KMS-11 (cell line): ENCODE results near the gene DYNLT2B.

Source experiments
- H2AFZ ChIP-seq: fragments of 200-600 bp; sonication (generic); 2 replicates; pipeline ENCODE4 v1.6.1; 2016; ENCODE audit warnings: antibody characterized with exemption, mixed run types, low read depth
- H3K27ac ChIP-seq: fragments of 200-600 bp; sonication (generic); 2 replicates; pipeline ENCODE4 v1.6.1; 2016; ENCODE audit warnings: mild to moderate bottlenecking, mixed run types
- H3K27me3 ChIP-seq: fragments of 200-600 bp; sonication (generic); 2 replicates; pipeline ENCODE4 v1.6.1; 2017; ENCODE audit warnings: mild to moderate bottlenecking, low read depth, mixed run types, moderate library complexity; ENCODE audit not compliant: insufficient read depth
- H3K36me3 ChIP-seq: fragments of 200-600 bp; sonication (generic); 2 replicates; pipeline ENCODE4 v1.6.1; 2017; ENCODE audit warnings: mild to moderate bottlenecking, mixed run types; ENCODE audit not compliant: insufficient read depth
- H3K4me1 ChIP-seq: fragments of 200-600 bp; sonication (generic); 2 replicates; pipeline ENCODE4 v1.6.1; 2016; ENCODE audit warnings: mild to moderate bottlenecking, low read depth, mixed run types; ENCODE audit not compliant: poor library complexity, severe bottlenecking
- H3K4me2 ChIP-seq: fragments of 200-600 bp; sonication (generic); 2 replicates; pipeline ENCODE4 v1.7.0; 2016; ENCODE audit warnings: mild to moderate bottlenecking, mixed run types
- H3K4me3 ChIP-seq: fragments of 200-600 bp; sonication (generic); IDR thresholded peaks from 2 replicates; pipeline ENCODE4 v1.6.1; 2017; ENCODE audit warnings: low read depth, low read length, mixed read lengths; ENCODE audit not compliant: insufficient read depth
- H3K79me2 ChIP-seq: fragments of 200-600 bp; sonication (generic); 2 replicates; pipeline ENCODE4 v1.6.1; 2016; ENCODE audit warnings: low read depth, mixed run types; ENCODE audit not compliant: insufficient read depth
- H3K9ac ChIP-seq: fragments of 200-600 bp; sonication (generic); 2 replicates; pipeline ENCODE4 v1.6.1; 2016; ENCODE audit warnings: mild to moderate bottlenecking, mixed run types
- H4K20me1 ChIP-seq: fragments of 200-600 bp; sonication (generic); 2 replicates; pipeline ENCODE4 v1.6.1; 2016; ENCODE audit warnings: mild to moderate bottlenecking, mixed run types; ENCODE audit not compliant: insufficient read depth
- TF ChIP-seq, protein P1 (sequence below): fragments of 200-600 bp; sonication (generic); conservative IDR thresholded peaks from 2 replicates; pipeline ENCODE4 v1.6.1; 2017; ENCODE audit warnings: low read depth, mild to moderate bottlenecking, antibody characterized with exemption, low read length, moderate library complexity, mixed read lengths

The DYNLT2B gene

DNA sequence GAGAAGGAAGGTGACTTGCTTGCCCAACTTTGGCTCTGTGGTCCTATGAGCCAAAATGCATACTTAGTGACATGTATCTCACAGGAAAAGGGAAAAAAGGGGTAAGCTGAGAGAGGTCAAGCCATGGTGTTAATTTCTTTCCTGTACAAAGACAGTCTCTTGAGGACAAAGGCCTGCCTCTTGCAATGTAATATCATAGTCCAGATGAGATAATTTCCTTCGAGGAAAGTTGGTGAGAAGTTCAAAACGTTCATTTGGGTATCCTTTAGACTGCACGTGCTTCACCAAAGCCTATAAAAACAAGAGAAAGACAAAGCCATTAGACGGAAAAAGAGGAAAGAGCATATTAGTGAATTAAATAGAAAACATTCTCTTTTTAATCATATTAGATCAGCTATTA is 38.5 kb upstream of the DYNLT2B start:
- no peak overlapping the region for H3K4me3 ChIP-seq
- H3K4me2 ChIP-seq: no peak overlapping the region
- no peak overlapping the region for H3K9ac ChIP-seq
- TF ChIP-seq, protein P1, sequence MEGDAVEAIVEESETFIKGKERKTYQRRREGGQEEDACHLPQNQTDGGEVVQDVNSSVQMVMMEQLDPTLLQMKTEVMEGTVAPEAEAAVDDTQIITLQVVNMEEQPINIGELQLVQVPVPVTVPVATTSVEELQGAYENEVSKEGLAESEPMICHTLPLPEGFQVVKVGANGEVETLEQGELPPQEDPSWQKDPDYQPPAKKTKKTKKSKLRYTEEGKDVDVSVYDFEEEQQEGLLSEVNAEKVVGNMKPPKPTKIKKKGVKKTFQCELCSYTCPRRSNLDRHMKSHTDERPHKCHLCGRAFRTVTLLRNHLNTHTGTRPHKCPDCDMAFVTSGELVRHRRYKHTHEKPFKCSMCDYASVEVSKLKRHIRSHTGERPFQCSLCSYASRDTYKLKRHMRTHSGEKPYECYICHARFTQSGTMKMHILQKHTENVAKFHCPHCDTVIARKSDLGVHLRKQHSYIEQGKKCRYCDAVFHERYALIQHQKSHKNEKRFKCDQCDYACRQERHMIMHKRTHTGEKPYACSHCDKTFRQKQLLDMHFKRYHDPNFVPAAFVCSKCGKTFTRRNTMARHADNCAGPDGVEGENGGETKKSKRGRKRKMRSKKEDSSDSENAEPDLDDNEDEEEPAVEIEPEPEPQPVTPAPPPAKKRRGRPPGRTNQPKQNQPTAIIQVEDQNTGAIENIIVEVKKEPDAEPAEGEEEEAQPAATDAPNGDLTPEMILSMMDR: no peak
- no peak overlapping the region for H3K27ac ChIP-seq
- H2AFZ ChIP-seq: no peak overlapping the region
- no peaks in the 10 kb centered on the region for H3K27me3 ChIP-seq
- H3K4me1 ChIP-seq: no peaks in the 10 kb centered on the region
- H4K20me1 ChIP-seq: no peaks in the 10 kb centered on the region
- H3K36me3 ChIP-seq: no peaks in the 10 kb centered on the region; the same call in 1 of the 2 replicates
- no peaks in the 10 kb centered on the region for H3K79me2 ChIP-seq

DNA sequence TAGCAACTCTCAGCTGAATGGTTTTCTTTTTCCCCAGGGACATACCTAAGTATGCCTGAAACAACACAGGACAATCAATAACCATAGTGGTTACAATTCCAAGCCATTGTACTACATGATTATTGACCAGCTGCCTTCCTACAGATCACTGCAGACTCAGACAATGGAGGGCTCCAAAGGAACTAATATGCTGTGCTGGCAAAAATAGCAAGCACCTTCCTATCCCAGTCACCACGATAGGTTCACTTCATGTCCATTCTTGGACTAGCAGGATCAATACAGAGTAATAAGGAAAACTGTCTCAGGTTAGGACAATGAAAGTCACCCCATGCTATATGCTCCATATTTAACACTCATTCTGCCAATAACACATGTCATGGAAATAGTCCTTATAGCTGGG is 37.6 kb upstream of the DYNLT2B start:
- Histone ChIP-seq H3K27ac (no peak overlapping the region), H2AFZ (no peak overlapping the region), H3K4me1 (no peaks in the 10 kb centered on the region), H3K4me3 (no peak overlapping the region), H4K20me1 (no peaks in the 10 kb centered on the region), H3K9ac (no peak overlapping the region), H3K79me2 (no peaks in the 10 kb centered on the region), H3K36me3 (no peaks in the 10 kb centered on the region; the same call in 1 of the 2 replicates), H3K4me2 (no peak overlapping the region), H3K27me3 (no peaks in the 10 kb centered on the region)
- TF ChIP-seq, protein P1: no peak

DNA sequence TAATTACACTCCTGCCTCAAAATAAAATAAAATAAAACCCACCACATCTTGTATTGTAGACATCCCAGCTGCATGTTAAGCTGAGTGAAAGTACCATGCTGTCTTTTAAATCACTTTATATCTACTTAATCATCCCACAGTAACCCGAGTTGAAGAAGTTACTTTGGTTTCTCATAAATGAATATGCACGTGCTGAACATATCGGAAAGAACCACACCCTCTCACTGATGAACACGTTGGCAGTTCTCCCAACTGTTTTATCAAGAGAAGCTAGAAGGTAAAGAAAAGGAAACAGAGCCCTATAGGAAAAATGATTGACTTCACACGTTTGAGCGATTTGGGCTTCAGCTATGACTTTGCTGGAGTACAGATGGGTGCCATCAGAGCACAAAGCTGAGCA is 36.1 kb upstream of the DYNLT2B start:
- Histone ChIP-seq H2AFZ (no peak overlapping the region), H4K20me1 (no peaks in the 10 kb centered on the region), H3K4me2 (no peak overlapping the region), H3K36me3 (no peaks in the 10 kb centered on the region; the same call in 1 of the 2 replicates), H3K9ac (no peak overlapping the region), H3K4me1 (no peaks in the 10 kb centered on the region), H3K27ac (no peak overlapping the region), H3K79me2 (no peaks in the 10 kb centered on the region), H3K4me3 (no peak overlapping the region), H3K27me3 (no peaks in the 10 kb centered on the region)
- TF ChIP-seq, protein P1: no peak

DNA sequence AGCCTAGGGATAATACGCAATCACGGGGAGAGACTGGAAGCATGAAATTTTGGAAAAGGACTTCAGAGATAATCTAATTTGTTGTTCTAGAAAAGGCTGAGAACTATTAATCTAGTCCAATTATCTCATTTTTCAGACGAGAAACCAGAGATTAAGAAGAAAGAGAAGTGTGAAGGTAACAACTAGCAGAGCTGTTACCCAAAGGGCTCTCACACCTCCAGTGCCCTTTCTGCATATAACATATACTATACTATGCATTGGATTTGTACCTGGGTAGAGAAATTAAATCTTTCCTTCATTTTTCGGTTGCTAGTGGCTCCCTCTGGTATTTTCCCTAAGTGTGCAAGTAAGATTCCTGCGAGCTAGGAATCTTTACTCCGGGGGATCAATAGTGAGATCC is 33.5 kb upstream of the DYNLT2B start:
- H3K27ac ChIP-seq: no peak overlapping the region
- H3K36me3 ChIP-seq: no peaks in the 10 kb centered on the region
- H3K9ac ChIP-seq: no peak overlapping the region
- no peaks in the 10 kb centered on the region for H3K4me1 ChIP-seq
- H3K79me2 ChIP-seq: no peaks in the 10 kb centered on the region
- H3K4me3 ChIP-seq: no peak overlapping the region
- no peaks in the 10 kb centered on the region for H3K27me3 ChIP-seq
- no peak overlapping the region for H3K4me2 ChIP-seq
- H4K20me1 ChIP-seq: no peaks in the 10 kb centered on the region
- TF ChIP-seq, protein P1: no peak
- no peak overlapping the region for H2AFZ ChIP-seq
